GM20431 (cell line): ENCODE measurements around the gene GIPR.
"Not testable (repeated sequence)": the region's sequence is repeated elsewhere in the genome, so short reads cannot be mapped to it uniquely, and the experiment has no call there.

Experiments used
- in situ Hi-C: fragments of 300-500 bp; cut with MseI, MboI; formaldehyde crosslinking; loops from one replicate; pipeline ENCODE4 v1.15.0; 2020; ENCODE audit warnings: low sequenced_read_pairs; ENCODE audit not compliant: unreplicated experiment

Gene GIPR

GRCh38 chr19:45720065-45720464 lies 52.0 kb downstream of the GIPR start:
- in situ Hi-C loops: not testable (repeated sequence)

GRCh38 chr19:45728683-45729082 lies 60.7 kb downstream of the GIPR start:
- in situ Hi-C loops: not testable (repeated sequence)

- in situ Hi-C loops: no loop called here
Observed at GRCh38 chr19:45729800-45730290, 61.8 kb downstream of the GIPR start.

GRCh38 chr19:45730368-45731288 lies 62.6 kb downstream of the GIPR start, which contains the start of gene FBXO46:
FBXO46 (minus strand) TSS chr19:45730896; CDS start chr19:45713495, 17,401 bp downstream.
- in situ Hi-C loops: no loop called here
